Activated CD4-positive, alpha-beta T cell treated with anti-CD3 and anti-CD28 coated beads, Interleukin-2, amount 50 U/mL, for 1 hour (primary cell): Measurements from ENCODE around the gene SLC6A13.
A peak's percentile ranks its signal among the peaks of the same experiment; 100 is the strongest.
"Not testable (repeated sequence)": the region's sequence is repeated elsewhere in the genome, so short reads cannot be mapped to it uniquely, and the experiment has no call there.

ENCODE experiments used
- DNase-seq: peaks from one replicate; pipeline ENCODE4 v3.0.0-alpha.2; 2020

Gene SLC6A13

GRCh38 chr12:232731-233614 lies 29.7 kb downstream of the SLC6A13 start:
- DNase-seq: no peak

DNA sequence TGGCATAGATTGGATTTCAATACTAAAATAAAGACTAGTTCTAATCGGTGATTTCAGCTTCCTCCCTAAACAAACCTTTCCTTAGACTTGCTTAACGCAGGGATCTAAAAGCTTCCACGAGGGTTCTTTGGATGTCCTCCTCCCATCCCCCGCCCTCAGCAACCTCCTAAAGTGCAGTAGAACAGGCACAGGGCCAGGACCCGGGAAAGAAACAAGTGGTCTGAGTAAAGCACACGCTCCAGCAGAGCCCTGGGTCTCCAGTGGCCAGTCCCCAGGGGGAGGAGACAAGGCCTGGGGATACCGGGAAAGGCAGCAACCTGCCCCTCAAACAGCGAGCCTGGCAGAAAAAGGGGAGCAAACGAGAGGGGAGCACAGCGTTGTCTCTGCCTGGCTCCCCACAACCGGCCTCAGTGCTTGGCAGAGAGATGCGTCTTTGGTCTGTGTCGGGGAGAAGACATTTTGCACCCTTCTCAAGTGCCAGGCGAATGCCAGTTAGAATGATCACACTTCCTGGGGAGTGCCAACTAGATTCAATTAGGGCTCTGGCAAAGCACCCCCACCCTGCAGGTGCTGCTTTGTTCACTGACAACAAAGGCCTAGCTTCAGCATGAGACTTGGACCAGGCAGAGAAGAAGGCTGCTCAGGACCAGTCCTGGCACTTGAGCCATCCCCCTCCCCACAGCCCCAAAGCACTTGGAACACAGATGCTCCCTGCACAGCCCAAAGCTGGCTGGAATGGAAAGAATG lies 31.5 kb downstream of the SLC6A13 start:
- DNase-seq: no peak

DNA sequence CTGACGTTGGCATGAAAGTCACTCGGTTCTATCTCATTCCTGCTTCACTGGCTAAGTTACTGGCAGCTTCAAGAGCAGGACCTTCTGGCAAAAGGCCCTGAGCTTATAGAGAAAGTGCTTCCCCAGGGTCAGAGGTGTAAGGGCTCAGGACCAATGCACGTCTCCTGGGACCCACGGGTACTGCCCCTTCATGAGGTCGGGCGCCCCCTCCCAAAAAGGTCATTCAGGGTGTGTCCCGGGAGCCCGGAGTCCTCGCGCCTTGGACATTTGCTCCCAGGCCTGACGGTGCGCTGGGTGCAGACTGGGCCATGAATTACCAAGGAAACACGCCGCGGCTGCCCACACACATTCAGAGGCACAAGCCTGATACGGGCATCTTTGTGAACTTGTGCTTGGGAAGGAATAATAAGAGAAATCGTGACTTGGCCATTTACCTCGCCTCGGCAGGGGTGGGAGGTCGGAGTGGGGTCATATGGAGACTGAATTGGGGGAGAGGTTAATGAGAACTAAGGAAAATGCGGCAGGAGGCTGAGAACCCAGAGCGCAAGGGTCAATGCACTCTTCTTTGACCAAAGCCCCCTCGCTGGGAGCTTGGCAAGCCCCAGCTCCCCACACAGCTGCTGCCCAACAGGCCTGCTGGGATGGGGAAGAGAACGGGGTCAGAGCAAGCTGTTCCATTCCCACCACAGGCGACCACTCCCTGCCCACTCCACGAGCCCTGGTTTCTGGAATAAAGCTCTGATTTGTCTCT lies 33.0 kb downstream of the SLC6A13 start:
- DNase-seq: no peak

- DNase-seq: no peak
Measured at GRCh38 chr12:228846-229200, 33.8 kb downstream of the SLC6A13 start.

- no peak for DNase-seq
Measured at GRCh38 chr12:227923-228845, 34.5 kb downstream of the SLC6A13 start.

DNA sequence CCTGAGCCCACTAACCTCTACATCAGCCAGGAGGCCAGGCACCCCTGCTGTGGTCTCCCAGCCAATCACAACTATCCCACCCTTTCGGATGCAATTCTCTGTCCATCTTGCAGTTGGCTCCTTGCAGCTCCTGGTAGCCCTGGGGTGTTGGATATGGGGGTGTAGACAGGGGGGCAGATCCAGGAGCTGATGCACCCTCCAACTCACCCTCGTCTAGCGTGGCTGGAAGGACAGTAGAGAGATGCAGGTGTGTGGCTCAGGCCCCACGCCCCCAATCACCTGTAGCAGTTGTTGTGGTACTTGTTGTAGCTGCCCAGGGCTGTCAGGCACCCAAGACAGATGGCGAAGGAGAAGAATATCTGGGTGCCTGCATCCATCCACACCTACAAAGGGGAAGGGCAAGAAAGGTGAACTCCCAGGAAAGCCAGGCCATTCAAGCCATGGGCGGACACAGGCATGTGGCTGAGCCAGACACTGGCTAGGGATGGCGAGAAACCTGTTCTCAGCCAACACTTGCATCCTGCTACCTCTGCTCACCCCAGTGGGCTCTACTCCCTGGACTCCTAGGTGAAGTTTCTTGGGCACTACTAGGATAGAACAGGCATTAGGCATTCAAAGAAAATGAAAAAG lies 35.2 kb downstream of the SLC6A13 start:
- no peak for DNase-seq

GRCh38 chr12:226401-226800 lies 36.2 kb downstream of the SLC6A13 start:
- no peak for DNase-seq

- DNase-seq: no peak
Measured at GRCh38 chr12:225012-225411, 37.6 kb downstream of the SLC6A13 start.

GRCh38 chr12:224330-224729 lies 38.3 kb downstream of the SLC6A13 start:
- DNase-seq: no peak

GRCh38 chr12:223841-224240 lies 38.8 kb downstream of the SLC6A13 start:
- no peak for DNase-seq

GRCh38 chr12:221736-222135 lies 40.9 kb downstream of the SLC6A13 start:
- DNase-seq: no peak

DNA sequence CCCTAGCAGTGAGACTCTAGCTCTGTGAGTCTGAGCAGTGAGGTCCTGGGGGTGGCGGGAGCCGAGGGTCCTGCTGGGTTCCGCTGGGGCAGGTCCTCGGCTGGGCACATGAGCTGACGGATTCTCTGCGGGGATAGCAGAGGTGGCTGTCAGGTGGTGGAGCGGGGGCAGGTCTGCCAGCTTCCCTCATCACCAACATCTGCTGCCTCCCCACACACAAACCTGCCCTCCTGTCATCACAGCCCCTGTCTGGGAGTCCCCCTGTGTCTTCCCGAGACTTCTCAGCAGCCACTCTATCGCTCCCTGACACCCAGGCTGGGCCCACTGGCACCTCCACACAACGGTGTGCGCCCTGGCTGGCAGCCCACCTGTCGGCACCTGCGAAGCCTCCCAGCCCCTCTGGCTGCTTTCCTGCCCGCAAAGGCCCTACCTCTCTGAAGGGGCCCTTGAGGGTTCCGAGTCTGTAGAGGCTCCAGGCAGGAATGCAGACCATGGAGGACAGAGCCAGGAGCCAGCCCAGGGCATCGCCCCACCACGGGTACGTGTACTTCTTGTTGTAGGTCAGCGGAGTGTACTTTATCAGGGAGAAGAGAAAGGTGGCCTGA lies 41.6 kb downstream of the SLC6A13 start:
- DNase-seq: no peak

DNA sequence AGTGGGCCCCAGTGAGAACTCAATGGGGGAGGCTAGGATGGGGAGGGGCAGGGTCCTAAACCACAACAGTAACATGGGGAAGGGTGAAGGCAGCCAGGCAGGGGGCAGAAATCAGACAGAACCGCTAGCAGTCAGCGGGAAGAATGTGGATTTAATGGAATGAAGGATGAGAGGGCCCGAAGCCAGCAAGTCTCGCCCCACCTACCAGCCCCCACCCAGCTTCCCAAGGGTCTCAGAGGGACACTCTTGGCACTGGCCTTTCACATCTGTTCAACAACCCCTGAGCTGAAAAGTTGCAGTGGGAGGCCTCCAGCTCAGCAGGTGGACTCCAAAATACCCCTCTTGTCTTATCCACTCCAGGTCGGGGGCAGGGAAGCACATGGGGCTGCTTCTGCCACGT lies 42.1 kb downstream of the SLC6A13 start:
- DNase-seq: no peak

DNA sequence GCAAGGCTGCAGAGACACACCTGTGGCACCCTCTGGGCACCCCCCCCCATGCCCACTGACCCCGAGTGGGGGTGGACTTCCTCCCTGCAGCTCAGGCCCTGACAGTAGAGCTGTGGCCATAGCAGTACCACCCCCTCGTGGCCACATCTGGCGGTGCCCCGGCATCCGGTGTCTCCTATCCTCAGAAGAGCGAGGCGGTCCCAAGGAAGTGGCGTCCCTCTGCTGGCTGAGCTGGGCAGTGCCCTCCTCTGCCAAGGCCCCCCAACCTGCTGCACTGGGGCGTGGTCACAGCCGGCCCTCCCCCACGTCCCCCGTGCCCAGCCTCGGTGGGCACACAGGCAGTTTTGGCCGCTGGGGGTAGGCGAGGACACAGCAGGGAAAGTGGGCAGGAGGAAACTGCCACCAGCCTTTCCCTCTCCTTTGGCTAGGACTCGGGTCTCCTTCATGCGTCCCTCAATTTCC lies 42.7 kb downstream of the SLC6A13 start:
- DNase-seq: peak; percentile 25

GRCh38 chr12:218728-219590 lies 43.7 kb downstream of the SLC6A13 start:
- no peak for DNase-seq

DNA sequence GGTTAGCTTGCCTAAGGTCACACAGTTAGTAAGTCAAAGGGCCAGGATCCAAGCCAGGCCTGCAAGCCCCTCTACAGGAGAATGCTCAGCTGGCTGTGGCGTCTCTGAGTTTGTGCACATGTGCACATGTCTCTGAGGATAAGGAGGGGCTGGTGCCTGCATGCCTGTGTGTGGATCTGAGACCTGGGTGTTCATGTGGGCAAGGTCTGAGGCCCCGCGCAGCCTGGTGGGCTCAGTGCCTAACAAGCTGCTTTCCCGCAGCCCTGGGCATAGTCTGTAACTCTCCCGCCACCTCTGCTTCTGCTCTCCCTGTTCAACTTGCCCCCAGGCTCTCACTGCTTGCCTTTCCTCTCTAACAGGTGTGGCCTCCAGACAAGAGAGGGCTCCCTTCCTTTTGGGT lies 44.4 kb downstream of the SLC6A13 start:
- DNase-seq: no peak

- DNase-seq: not testable (repeated sequence)
Measured at GRCh38 chr12:217029-217428, 45.6 kb downstream of the SLC6A13 start.

DNA sequence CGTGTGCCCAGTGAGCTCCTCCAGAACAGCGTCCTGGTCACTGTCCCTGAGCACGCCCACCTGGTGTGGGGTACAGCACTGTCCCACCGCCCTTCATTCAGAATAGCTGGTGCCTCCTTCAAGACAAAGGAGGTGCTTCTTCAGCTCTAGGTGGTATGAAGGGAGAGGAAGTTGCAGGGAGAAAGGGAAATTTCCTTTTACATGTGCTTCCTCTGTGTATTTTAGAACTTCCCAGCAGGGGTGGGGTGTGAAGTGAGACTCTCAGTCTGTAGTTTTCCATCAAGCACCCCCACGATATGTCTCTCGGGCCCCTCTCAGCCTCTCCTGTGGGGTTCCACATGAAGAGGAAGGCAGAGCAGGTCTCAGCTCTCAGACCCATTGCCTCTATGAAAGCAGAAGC lies 47.5 kb downstream of the SLC6A13 start:
- no peak for DNase-seq

- DNase-seq: no peak
Measured at GRCh38 chr12:214003-214741, 48.5 kb downstream of the SLC6A13 start, which contains the start of gene SLC6A12. SLC6A12 (minus strand) TSS chr12:214157; CDS start chr12:209986, 4,171 bp downstream.
